Endodermal cell (in vitro differentiated cells): ENCODE data around the gene DUOXA1. TPM values are rescaled to one million over a fixed set of nuclear protein-coding genes. Genes with fewer than 3 reads are reported as not detected.

Source experiments
- DNase-seq: peaks from one replicate; pipeline ENCODE4 v3.0.0-alpha.2; 2017
- H3K27ac ChIP-seq: 2 replicates; pipeline ENCODE4 v1.5.1; 2013; ENCODE audit warnings: mild to moderate bottlenecking, low read depth, low read length, moderate library complexity
- H3K27me3 ChIP-seq: 2 replicates; pipeline ENCODE4 v1.6.1; 2013; ENCODE audit warnings: mild to moderate bottlenecking, low read length, moderate library complexity; ENCODE audit not compliant: insufficient read depth, control insufficient read depth, poor library complexity, severe bottlenecking
- H3K36me3 ChIP-seq: 2 replicates; pipeline ENCODE4 v1.7.0; 2013; ENCODE audit warnings: mild to moderate bottlenecking, low read length, moderate library complexity; ENCODE audit not compliant: control insufficient read depth, insufficient read depth
- H3K4me1 ChIP-seq: one replicate; pipeline ENCODE4 v1.7.0; 2013; ENCODE audit warnings: low read length; ENCODE audit not compliant: control insufficient read depth, insufficient read depth
- H3K4me3 ChIP-seq: 2 replicates; pipeline ENCODE4 v1.5.1; 2013; ENCODE audit warnings: mild to moderate bottlenecking, low read length, moderate library complexity
- H3K9ac ChIP-seq: 2 replicates; pipeline ENCODE4 v1.6.1; 2013; ENCODE audit warnings: mild to moderate bottlenecking, low read length, moderate library complexity; ENCODE audit not compliant: poor library complexity, severe bottlenecking; ENCODE audit errors: extremely low read depth
- H3K9me3 ChIP-seq: 2 replicates; pipeline ENCODE4 v1.6.1; 2013; ENCODE audit warnings: mild to moderate bottlenecking, low read length, moderate library complexity; ENCODE audit not compliant: control insufficient read depth
- H3K27ac Mint-ChIP-seq: 2 replicates; pipeline ENCODE4 v1.8.0; 2020; ENCODE audit warnings: mixed read lengths
- H3K27me3 Mint-ChIP-seq: 2 replicates; pipeline ENCODE4 v1.8.0; 2021; ENCODE audit warnings: mild to moderate bottlenecking, mixed read lengths; ENCODE audit not compliant: insufficient read depth
- H3K36me3 Mint-ChIP-seq: 2 replicates; pipeline ENCODE4 v1.8.0; 2020; ENCODE audit warnings: low read depth, mixed read lengths
- H3K4me1 Mint-ChIP-seq: 2 replicates; pipeline ENCODE4 v1.8.0; 2020; ENCODE audit warnings: mixed read lengths
- H3K4me3 Mint-ChIP-seq: 2 replicates; pipeline ENCODE4 v1.8.0; 2020; ENCODE audit warnings: mild to moderate bottlenecking, moderate library complexity, mixed read lengths
- H3K9me3 Mint-ChIP-seq: 2 replicates; pipeline ENCODE4 v1.8.0; 2020; ENCODE audit warnings: mild to moderate bottlenecking, mixed read lengths
- CTCF ChIP-seq: fragments of 200-600 bp; sonication (generic); conservative IDR thresholded peaks from 2 replicates; pipeline ENCODE4 v1.5.0; 2021; ENCODE audit warnings: antibody characterized with exemption, mild to moderate bottlenecking
- WGBS, 2 experiments: methylation state at CpG; one replicate each; pipeline versions ENCODE4 v1.1.5 to v1.1.7; 2013; ENCODE audit warnings: missing lambda C conversion rate in 2 of 2, mixed read lengths in 1 of 2; ENCODE audit not compliant: insufficient coverage in 1 of 2, insufficient read length in 1 of 2; 5-methylcytosine and 5-hydroxymethylcytosine counted together
- total RNA-seq, 2 donors: library from RNA; stranded (reverse); fragmentation: NEBNext Ultra II Directional in 1 of 2; extraction: Animal tissue kit (Norgen Biotek cat#: 25700) in 1 of 2; gene quantifications; 2 replicates in 1 of 2; 3 replicates in 1 of 2; pipeline ENCODE4 v1.2.1, GENCODE V29; 2021

The DUOXA1 gene
- total RNA-seq, 2 donors from 2014 or later, result 0.86 to 0.99 TPM

GRCh38 chr15:45121706-45122417 lies 7.8 kb downstream of the DUOXA1 start:
- Histone ChIP-seq H3K4me3 (no peak overlapping the region), H3K9me3 (no peaks in the 10 kb centered on the region), H3K9ac (no peak overlapping the region), H3K36me3 (no peaks in the 10 kb centered on the region), H3K27ac (no peak overlapping the region), H3K27me3 (peaks cover 85% of the 10 kb centered on the region), H3K4me1 (no peaks in the 10 kb centered on the region)
- Mint-ChIP-seq H3K4me3 (no peak overlapping the region), H3K36me3 (no peaks in the 10 kb centered on the region), H3K27me3 (peaks cover 86% of the 10 kb centered on the region), H3K4me1 (no peaks in the 10 kb centered on the region), H3K27ac (no peak overlapping the region), H3K9me3 (peaks cover 7% of the 10 kb centered on the region)
- DNase-seq, result no peak
- WGBS, 2 experiments, result 74 to 83% methylated on average over 6 to 8 of the region's 9 CpGs
- no peak for TF ChIP-seq CTCF

GRCh38 chr15:45121020-45121419 lies 8.7 kb downstream of the DUOXA1 start:
- no peak overlapping the region for H3K27ac Mint-ChIP-seq
- no peak overlapping the region for H3K4me3 Mint-ChIP-seq
- Histone ChIP-seq H3K9ac (no peak overlapping the region), H3K4me1 (no peaks in the 10 kb centered on the region), H3K27ac (no peak overlapping the region), H3K36me3 (no peaks in the 10 kb centered on the region), H3K4me3 (no peak overlapping the region), H3K27me3 (peaks cover 85% of the 10 kb centered on the region), H3K9me3 (no peaks in the 10 kb centered on the region)
- WGBS, 2 experiments, result 94% methylated on average over 3 of the region's 3 CpGs
- no peak for TF ChIP-seq CTCF
- H3K27me3 Mint-ChIP-seq, result peaks cover 87% of the 10 kb centered on the region
- H3K4me1 Mint-ChIP-seq, result no peaks in the 10 kb centered on the region
- no peaks in the 10 kb centered on the region for H3K36me3 Mint-ChIP-seq
- DNase-seq, result no peak
- peaks cover 7% of the 10 kb centered on the region for H3K9me3 Mint-ChIP-seq

GRCh38 chr15:45120081-45120972 lies 9.4 kb downstream of the DUOXA1 start:
- Histone ChIP-seq H3K4me1 (no peaks in the 10 kb centered on the region), H3K27me3 (peaks cover 85% of the 10 kb centered on the region), H3K27ac (no peak overlapping the region), H3K9ac (no peak overlapping the region), H3K36me3 (no peaks in the 10 kb centered on the region), H3K9me3 (no peaks in the 10 kb centered on the region), H3K4me3 (no peak overlapping the region)
- no peak for TF ChIP-seq CTCF
- 90 to 98% methylated on average over 7 to 10 of the region's 10 CpGs for WGBS, 2 experiments
- H3K27me3 Mint-ChIP-seq, result peaks cover 87% of the 10 kb centered on the region
- H3K36me3 Mint-ChIP-seq, result no peaks in the 10 kb centered on the region
- no peak overlapping the region for H3K27ac Mint-ChIP-seq
- H3K4me3 Mint-ChIP-seq, result no peak overlapping the region
- H3K9me3 Mint-ChIP-seq, result peaks cover 7% of the 10 kb centered on the region
- no peak for DNase-seq
- H3K4me1 Mint-ChIP-seq, result no peaks in the 10 kb centered on the region
